RWPE2 (cell line): ENCODE data around the gene GLYATL3.
"Not testable (repeated sequence)": the region's sequence is repeated elsewhere in the genome, so short reads cannot be mapped to it uniquely, and the experiment has no call there.

Source experiments
- ATAC-seq: fragments of 200-7000 bp; cut with Tn5 transposase; 3 replicates; pipeline ENCODE4 v1.9.1; 2021; ENCODE audit warnings: low read depth
- DNase-seq: peaks from one replicate; pipeline ENCODE4 v3.0.0-alpha.2; 2020; ENCODE audit warnings: low spot score
- H3K27ac ChIP-seq: fragments of 450-650 bp; 2 replicates; pipeline ENCODE4 v1.5.1; 2017; ENCODE audit warnings: mild to moderate bottlenecking; ENCODE audit not compliant: poor library complexity, severe bottlenecking
- H3K27me3 ChIP-seq: fragments of 250-450 bp; sonication (Bioruptor Pico); 2 replicates; pipeline ENCODE4 v1.5.1; 2021; ENCODE audit warnings: mild to moderate bottlenecking, moderate library complexity; ENCODE audit not compliant: insufficient read depth, poor library complexity, severe bottlenecking
- H3K36me3 ChIP-seq: fragments of 250-450 bp; sonication (Bioruptor Pico); 2 replicates; pipeline ENCODE4 v1.5.1; 2020; ENCODE audit warnings: low read depth, mild to moderate bottlenecking, moderate library complexity
- H3K4me1 ChIP-seq: fragments of 250-450 bp; sonication (Bioruptor Pico); 2 replicates; pipeline ENCODE4 v1.5.1; 2021; ENCODE audit warnings: mild to moderate bottlenecking, moderate library complexity; ENCODE audit not compliant: insufficient read depth, poor library complexity, severe bottlenecking
- H3K4me3 ChIP-seq: fragments of 250-450 bp; sonication (Bioruptor Pico); 2 replicates; pipeline ENCODE4 v1.5.1; 2021; ENCODE audit warnings: mild to moderate bottlenecking, moderate library complexity; ENCODE audit not compliant: severe bottlenecking
- H3K9me3 ChIP-seq: fragments of 250-450 bp; sonication (Bioruptor Pico); 2 replicates; pipeline ENCODE4 v1.5.1; 2021; ENCODE audit warnings: mild to moderate bottlenecking, moderate library complexity; ENCODE audit not compliant: severe bottlenecking
- TF ChIP-seq, protein P1 (sequence below): fragments of 450-650 bp; IDR thresholded peaks from one replicate; pipeline ENCODE4 v1.5.1; 2017; ENCODE audit warnings: mild to moderate bottlenecking, moderate library complexity; ENCODE audit not compliant: poor library complexity, severe bottlenecking

GLYATL3 gene

GRCh38 chr6:49462599-49462926 is 37.2 kb upstream of the GLYATL3 start:
- Histone ChIP-seq H3K27me3 (no peaks in the 10 kb centered on the region), H3K27ac (peak overlapping the region; percentile 42), H3K4me1 (peaks cover 12% of the 10 kb centered on the region), H3K36me3 (peaks cover 19% of the 10 kb centered on the region), H3K4me3 (peak overlapping the region; percentile 69), H3K9me3 (no peaks in the 10 kb centered on the region)
- TF ChIP-seq, protein P1, sequence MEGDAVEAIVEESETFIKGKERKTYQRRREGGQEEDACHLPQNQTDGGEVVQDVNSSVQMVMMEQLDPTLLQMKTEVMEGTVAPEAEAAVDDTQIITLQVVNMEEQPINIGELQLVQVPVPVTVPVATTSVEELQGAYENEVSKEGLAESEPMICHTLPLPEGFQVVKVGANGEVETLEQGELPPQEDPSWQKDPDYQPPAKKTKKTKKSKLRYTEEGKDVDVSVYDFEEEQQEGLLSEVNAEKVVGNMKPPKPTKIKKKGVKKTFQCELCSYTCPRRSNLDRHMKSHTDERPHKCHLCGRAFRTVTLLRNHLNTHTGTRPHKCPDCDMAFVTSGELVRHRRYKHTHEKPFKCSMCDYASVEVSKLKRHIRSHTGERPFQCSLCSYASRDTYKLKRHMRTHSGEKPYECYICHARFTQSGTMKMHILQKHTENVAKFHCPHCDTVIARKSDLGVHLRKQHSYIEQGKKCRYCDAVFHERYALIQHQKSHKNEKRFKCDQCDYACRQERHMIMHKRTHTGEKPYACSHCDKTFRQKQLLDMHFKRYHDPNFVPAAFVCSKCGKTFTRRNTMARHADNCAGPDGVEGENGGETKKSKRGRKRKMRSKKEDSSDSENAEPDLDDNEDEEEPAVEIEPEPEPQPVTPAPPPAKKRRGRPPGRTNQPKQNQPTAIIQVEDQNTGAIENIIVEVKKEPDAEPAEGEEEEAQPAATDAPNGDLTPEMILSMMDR, result no peak
- ATAC-seq, result peak; percentile 28
- DNase-seq, result no peak

GRCh38 chr6:49462927-49463611 is 36.7 kb upstream of the GLYATL3 start, which contains the start of the genes CENPQ and MMUT:
TSS of gene CENPQ (plus strand) at chr6:49463370. CDS start at chr6:49470177, 6,807 bp downstream.
TSS of gene MMUT (minus strand) at chr6:49463253. CDS start at chr6:49459466, 3,787 bp downstream.
- TF ChIP-seq, protein P1, result no peak
- DNase-seq (peak; percentile 94), ATAC-seq (peak; percentile 97)
- Histone ChIP-seq H3K4me3 (peak within 1 kb of the TSS; percentile 69), H3K4me1 (peaks cover 12% of the 10 kb centered on the region), H3K9me3 (no peaks in the 10 kb centered on the region), H3K27ac (peak within 1 kb of the TSS; percentile 42), H3K27me3 (no peaks in the 10 kb centered on the region), H3K36me3 (peaks cover 14% of the 10 kb centered on the region)

DNA sequence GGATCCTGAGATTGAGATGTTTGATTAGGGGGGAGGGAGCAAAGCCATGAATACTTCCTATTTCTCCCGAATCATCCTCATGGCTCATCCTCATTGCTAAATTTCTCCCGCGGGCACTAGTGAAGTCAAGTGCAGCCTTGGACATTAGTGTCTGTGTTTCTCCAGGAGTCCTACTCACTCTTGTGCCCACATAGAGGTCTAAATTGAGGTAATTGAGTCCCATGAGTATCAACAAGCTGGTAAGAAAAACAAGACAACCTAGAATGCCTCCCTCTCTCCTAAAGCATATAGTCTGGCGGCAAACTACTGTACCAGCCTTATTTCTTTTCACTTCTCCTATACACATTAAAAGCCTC is 36.1 kb upstream of the GLYATL3 start:
- TF ChIP-seq, protein P1, result no peak
- peak; percentile 30; the same call in 2 of the 3 replicates for ATAC-seq
- Histone ChIP-seq H3K27ac (peak overlapping the region; percentile 42), H3K4me3 (peak overlapping the region; percentile 69), H3K9me3 (no peaks in the 10 kb centered on the region), H3K36me3 (peaks cover 9% of the 10 kb centered on the region), H3K27me3 (no peaks in the 10 kb centered on the region), H3K4me1 (peaks cover 12% of the 10 kb centered on the region)
- DNase-seq, result no peak

DNA sequence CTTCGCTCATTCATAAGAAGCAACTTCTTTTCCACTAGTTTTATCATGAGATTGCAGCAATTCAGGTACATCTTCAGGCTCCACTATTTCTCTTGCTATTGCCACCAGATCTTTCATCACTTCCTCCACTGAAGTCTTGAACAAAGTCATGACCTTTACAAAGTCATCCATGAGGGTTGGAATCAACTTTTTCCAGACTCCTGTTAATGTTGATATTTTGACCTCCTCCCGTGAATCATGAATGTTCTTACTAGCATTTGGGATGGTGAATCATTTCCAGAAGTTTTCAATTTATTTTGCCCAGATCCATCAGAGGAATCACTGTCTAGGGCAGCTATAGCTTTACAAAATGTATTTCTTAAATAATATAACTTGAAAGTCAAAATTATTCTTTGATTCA is 35.0 kb upstream of the GLYATL3 start:
- ATAC-seq (no peak), DNase-seq (no peak)
- TF ChIP-seq, protein P1, result no peak
- peaks cover 12% of the 10 kb centered on the region for H3K4me1 ChIP-seq
- H3K36me3 ChIP-seq, result 0 out of 2 replicates have a peak, but pooled peaks cover 3% of the 10 kb centered on the region
- H3K4me3 ChIP-seq, result no peak overlapping the region
- H3K9me3 ChIP-seq, result no peaks in the 10 kb centered on the region
- H3K27ac ChIP-seq, result no peak overlapping the region
- H3K27me3 ChIP-seq, result no peaks in the 10 kb centered on the region

DNA sequence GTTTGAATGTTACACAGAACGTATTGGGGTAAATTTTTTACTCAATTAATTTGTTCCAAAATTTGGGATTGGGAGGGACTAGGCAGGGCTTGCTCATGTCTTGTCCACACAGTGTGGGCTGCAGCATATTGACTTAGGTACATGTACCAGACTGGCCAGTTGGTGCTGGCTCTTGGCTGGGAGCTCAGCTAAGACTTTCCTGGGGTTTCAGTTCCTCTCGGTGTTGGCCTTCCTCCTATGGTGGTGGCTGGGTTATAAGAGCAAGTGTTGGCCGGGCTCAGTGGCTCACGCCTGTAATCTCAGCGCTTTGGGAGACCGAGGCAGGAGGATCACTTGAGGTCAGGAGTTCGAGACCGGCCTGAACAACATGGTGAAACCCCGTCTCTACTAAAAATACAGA is 31.7 kb upstream of the GLYATL3 start:
- TF ChIP-seq, protein P1, result no peak
- no peak for ATAC-seq

GRCh38 chr6:49476564-49476963 is 23.2 kb upstream of the GLYATL3 start:
- not testable (repeated sequence) for H3K27ac ChIP-seq, H3K4me1 ChIP-seq, H3K9me3 ChIP-seq, DNase-seq, ATAC-seq, H3K4me3 ChIP-seq, H3K27me3 ChIP-seq
- H3K36me3 ChIP-seq, result peaks cover 55% of the 10 kb centered on the region

More for the DNA sequence above, 31.7 kb upstream of the GLYATL3 start:
- DNase-seq, result no peak
- Histone ChIP-seq H3K9me3 (no peaks in the 10 kb centered on the region), H3K36me3 (peaks cover 29% of the 10 kb centered on the region), H3K4me3 (no peak overlapping the region), H3K27ac (no peak overlapping the region), H3K4me1 (peaks cover 7% of the 10 kb centered on the region), H3K27me3 (no peaks in the 10 kb centered on the region)
